ENCODE measurements around the gene AP4M1.
A peak's percentile ranks its signal among the peaks of the same experiment; 100 is the strongest.

AP4M1 gene

GRCh38 chr7:100079024-100079560 lies 22.4 kb upstream of the AP4M1 start:
- H3K36me3 Mint-ChIP-seq (ENCODE audit: low read depth): peaks cover 76% of the 10 kb centered on the region
- peak overlapping the region; percentile 70 for H3K4me3 Mint-ChIP-seq
- DNase-seq: no peak
- peaks cover 32% of the 10 kb centered on the region for H3K27me3 Mint-ChIP-seq (ENCODE audit: low read depth, poor library complexity)
- no peak overlapping the region for H3K27ac Mint-ChIP-seq
- H3K4me1 Mint-ChIP-seq: peaks cover 19% of the 10 kb centered on the region
- peaks cover 75% of the 10 kb centered on the region for H3K9me3 Mint-ChIP-seq
- no peak for TF ChIP-seq CTCF (IDR thresholded peaks at IDR 0.05)

GRCh38 chr7:100080907-100081534 lies 20.4 kb upstream of the AP4M1 start:
- no peak for DNase-seq
- Mint-ChIP-seq H3K36me3 (ENCODE audit: low read depth) (peaks cover 57% of the 10 kb centered on the region), H3K4me3 (peak overlapping the region; percentile 99), H3K9me3 (peaks cover 56% of the 10 kb centered on the region), H3K27ac (peak overlapping the region; percentile 98), H3K4me1 (peaks cover 19% of the 10 kb centered on the region), H3K27me3 (ENCODE audit: low read depth, poor library complexity) (peaks cover 37% of the 10 kb centered on the region)
- no peak for TF ChIP-seq CTCF (IDR thresholded peaks at IDR 0.05)

- peaks cover 51% of the 10 kb centered on the region for H3K36me3 Mint-ChIP-seq (ENCODE audit: low read depth)
- peak; percentile 88 for TF ChIP-seq CTCF (IDR thresholded peaks at IDR 0.05)
- peaks cover 19% of the 10 kb centered on the region for H3K4me1 Mint-ChIP-seq
- peak within 1 kb of the TSS; percentile 99 for H3K4me3 Mint-ChIP-seq
- H3K27me3 Mint-ChIP-seq (ENCODE audit: low read depth, poor library complexity): peaks cover 32% of the 10 kb centered on the region
- H3K27ac Mint-ChIP-seq: peak within 1 kb of the TSS; percentile 99
- DNase-seq: peak; percentile 98
- H3K9me3 Mint-ChIP-seq: peaks cover 50% of the 10 kb centered on the region
These were observed 19.8 kb upstream of the AP4M1 start, which contains the start of gene ZNF3 for GRCh38 chr7:100081535-100082102. Gene ZNF3, minus strand, starts transcription at chr7:100081723. Its CDS starts 4,366 bp downstream, at chr7:100077357.

GRCh38 chr7:100082978-100083377 lies 18.5 kb upstream of the AP4M1 start:
- peaks cover 37% of the 10 kb centered on the region for H3K36me3 Mint-ChIP-seq (ENCODE audit: low read depth)
- TF ChIP-seq CTCF (IDR thresholded peaks at IDR 0.05): no peak
- peak overlapping the region; percentile 56 for H3K27ac Mint-ChIP-seq
- H3K9me3 Mint-ChIP-seq: peaks cover 36% of the 10 kb centered on the region
- peaks cover 25% of the 10 kb centered on the region for H3K4me1 Mint-ChIP-seq
- peak overlapping the region; percentile 99 for H3K4me3 Mint-ChIP-seq
- no peak for DNase-seq
- H3K27me3 Mint-ChIP-seq (ENCODE audit: low read depth, poor library complexity): peaks cover 25% of the 10 kb centered on the region

- H3K9me3 Mint-ChIP-seq: peaks cover 12% of the 10 kb centered on the region
- no peak for DNase-seq
- H3K27me3 Mint-ChIP-seq (ENCODE audit: low read depth, poor library complexity): peaks cover 25% of the 10 kb centered on the region
- H3K27ac Mint-ChIP-seq: no peak overlapping the region
- peaks cover 21% of the 10 kb centered on the region for H3K36me3 Mint-ChIP-seq (ENCODE audit: low read depth)
- H3K4me3 Mint-ChIP-seq: no peak overlapping the region
- peaks cover 38% of the 10 kb centered on the region for H3K4me1 Mint-ChIP-seq
- no peak for TF ChIP-seq CTCF (IDR thresholded peaks at IDR 0.05)
These were observed 15.9 kb upstream of the AP4M1 start for GRCh38 chr7:100085515-100085914.

Measured in nephron progenitor cell (in vitro differentiated cells).